Cardiac fibroblast (primary cell): ENCODE measurements around the gene EGR2.

ENCODE experiments used
- DNase-seq, 2 donors: peaks; one replicate each; pipeline versions ENCODE4 v3.0.0 to v3.0.0-alpha.2; 2010; ENCODE audit warnings: low read depth in 2 of 2
- H3K4me3 ChIP-seq, 2 donors: replicated peaks in 1 of 2; 1 replicate in 1 of 2; 2 replicates in 1 of 2; pipeline ENCODE4 v1.5.1; 2011; ENCODE audit warnings: low read depth in 2 of 2, low read length in 2 of 2, mild to moderate bottlenecking in 2 of 2, moderate library complexity in 1 of 2
- TF ChIP-seq, protein P1 (sequence below): IDR thresholded peaks from one replicate; pipeline ENCODE4 v1.5.1; 2011; ENCODE audit warnings: low read depth, mild to moderate bottlenecking, low read length, inconsistent platforms

EGR2 gene

GRCh38 chr10:62772186-62772974 is 43.8 kb downstream of the EGR2 start:
- no peak overlapping the region for H3K4me3 ChIP-seq

DNA sequence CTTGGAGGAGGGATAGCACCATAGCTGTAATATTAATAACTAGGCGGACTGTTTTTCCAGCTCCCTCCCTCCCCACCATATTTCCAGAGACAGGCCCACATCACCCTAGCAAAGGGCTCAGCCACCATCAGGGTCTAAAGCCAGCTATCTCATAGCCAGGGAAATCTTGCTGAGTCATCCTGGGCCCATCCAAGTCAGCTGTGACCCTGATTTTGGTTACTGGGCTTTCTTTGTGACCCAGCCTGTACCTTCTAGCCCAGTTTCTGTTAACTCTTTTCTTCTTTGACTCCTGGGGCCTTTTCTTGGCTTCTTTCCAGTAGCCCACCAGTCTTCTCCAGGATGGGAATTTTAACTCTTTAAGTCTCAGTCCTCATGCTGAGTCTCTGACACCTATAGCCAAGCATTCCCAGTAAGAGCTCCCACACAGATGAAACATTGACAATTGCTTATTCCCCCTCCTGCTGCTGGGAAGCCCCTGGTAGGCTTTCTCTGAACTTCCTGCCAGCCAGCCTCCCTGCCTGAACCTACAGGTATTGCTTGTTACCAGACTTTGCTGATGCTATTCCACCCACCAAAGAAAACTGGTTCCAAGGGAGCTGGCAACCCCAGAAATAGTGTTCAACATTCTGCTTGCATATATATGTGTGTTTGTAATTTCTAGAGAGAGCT is 46.5 kb downstream of the EGR2 start:
- TF ChIP-seq, protein P1, sequence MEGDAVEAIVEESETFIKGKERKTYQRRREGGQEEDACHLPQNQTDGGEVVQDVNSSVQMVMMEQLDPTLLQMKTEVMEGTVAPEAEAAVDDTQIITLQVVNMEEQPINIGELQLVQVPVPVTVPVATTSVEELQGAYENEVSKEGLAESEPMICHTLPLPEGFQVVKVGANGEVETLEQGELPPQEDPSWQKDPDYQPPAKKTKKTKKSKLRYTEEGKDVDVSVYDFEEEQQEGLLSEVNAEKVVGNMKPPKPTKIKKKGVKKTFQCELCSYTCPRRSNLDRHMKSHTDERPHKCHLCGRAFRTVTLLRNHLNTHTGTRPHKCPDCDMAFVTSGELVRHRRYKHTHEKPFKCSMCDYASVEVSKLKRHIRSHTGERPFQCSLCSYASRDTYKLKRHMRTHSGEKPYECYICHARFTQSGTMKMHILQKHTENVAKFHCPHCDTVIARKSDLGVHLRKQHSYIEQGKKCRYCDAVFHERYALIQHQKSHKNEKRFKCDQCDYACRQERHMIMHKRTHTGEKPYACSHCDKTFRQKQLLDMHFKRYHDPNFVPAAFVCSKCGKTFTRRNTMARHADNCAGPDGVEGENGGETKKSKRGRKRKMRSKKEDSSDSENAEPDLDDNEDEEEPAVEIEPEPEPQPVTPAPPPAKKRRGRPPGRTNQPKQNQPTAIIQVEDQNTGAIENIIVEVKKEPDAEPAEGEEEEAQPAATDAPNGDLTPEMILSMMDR: no peak
- DNase-seq: peak; percentile 11 to 21
- H3K4me3 ChIP-seq: no peak overlapping the region

More at GRCh38 chr10:62772186-62772974, 43.8 kb downstream of the EGR2 start:
- TF ChIP-seq, protein P1: no peak
- peak in 1 of 2 donors; percentile 2 for DNase-seq

DNA sequence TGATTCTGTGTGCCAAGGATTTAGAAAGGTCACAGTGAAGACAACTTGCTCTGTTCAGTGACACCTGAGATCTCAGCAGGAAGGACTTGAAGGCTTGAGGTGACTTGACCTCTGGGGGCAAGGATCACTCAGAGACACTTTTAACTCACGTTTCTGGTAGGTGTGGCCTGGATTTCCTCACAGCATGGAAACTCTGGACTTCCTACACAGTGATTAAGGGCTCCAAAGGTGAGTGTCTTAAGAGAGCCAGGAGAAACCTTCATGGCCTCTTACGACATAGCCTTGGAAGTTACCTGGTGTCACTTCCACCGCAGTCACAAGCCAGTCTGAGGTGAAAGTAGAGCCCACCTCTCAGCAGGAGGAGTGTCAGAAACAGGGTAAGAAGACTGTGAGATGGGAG is 49.8 kb downstream of the EGR2 start:
- no peak for DNase-seq
- TF ChIP-seq, protein P1: no peak
- no peak overlapping the region for H3K4me3 ChIP-seq

- DNase-seq: no peak
- TF ChIP-seq, protein P1: no peak
These were observed 50.4 kb downstream of the EGR2 start for GRCh38 chr10:62765726-62766125.

DNA sequence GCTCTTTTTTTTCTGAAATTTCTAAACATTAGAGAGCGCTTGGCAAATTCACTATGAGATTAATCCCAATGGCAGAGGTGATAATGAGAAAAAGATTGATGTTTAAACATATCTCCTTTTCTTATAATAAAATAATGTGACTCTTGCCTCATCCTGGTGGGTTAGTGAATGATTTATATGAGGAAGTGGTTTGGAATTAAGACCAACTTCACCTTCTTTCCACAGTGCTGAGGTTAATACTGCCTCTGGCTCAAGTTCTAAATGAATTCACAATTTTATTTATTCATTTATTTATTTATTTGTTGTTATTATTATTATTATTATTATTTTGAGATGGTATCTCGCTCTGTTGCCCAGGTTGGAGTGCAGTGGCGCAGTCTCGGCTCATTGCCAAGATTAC is 52.2 kb downstream of the EGR2 start:
- no peak for DNase-seq
- TF ChIP-seq, protein P1: no peak
- no peak overlapping the region for H3K4me3 ChIP-seq

More at GRCh38 chr10:62765726-62766125, 50.4 kb downstream of the EGR2 start:
- no peak overlapping the region for H3K4me3 ChIP-seq

GRCh38 chr10:62763155-62763554 is 53.0 kb downstream of the EGR2 start:
- H3K4me3 ChIP-seq: no peak overlapping the region
- peak; percentile 3 for DNase-seq
- TF ChIP-seq, protein P1: no peak
